Ovary (tissue), 3 donors: ENCODE data around the gene DNAI2.

Experiments used
- POLR2A ChIP-seq: fragments of 450-650 bp; IDR thresholded peaks from one replicate; pipeline ENCODE4 v1.6.1; 2017; ENCODE audit warnings: antibody characterized with exemption, mild to moderate bottlenecking, moderate library complexity
- TF ChIP-seq, protein P1 (sequence below), 3 donors: fragments of 450-650 bp in 2 of 3; fragments of 200-600 bp in 1 of 3; IDR thresholded peaks; one replicate each; pipeline versions ENCODE4 v1.5.1 to v1.8.0; 2016 to 2022; ENCODE audit warnings: antibody characterized with exemption in 3 of 3, mild to moderate bottlenecking in 1 of 3
- donor health status: DM: no; HTN: no; CAD: no.

DNA sequence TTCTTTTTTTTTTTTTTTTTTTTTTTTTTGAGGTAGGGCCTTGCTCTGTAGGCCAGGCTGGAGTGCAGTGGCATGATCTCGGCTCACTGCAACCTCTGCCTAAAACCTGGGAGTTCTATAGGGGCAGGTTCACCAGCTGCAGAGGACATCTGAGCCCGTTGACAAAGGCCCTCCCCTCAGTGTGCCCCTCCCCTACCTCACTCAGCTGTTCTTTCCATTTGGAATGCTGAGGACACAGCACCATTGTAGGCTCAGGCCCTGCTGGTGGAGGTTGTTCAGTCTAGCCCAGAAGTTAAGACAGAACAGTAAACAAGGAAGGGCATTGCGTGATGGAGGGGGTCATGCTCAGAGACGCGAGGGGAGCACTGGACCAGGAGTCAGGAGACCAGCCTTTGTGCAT lies 30.1 kb downstream of the DNAI2 start:
- TF ChIP-seq, protein P1, sequence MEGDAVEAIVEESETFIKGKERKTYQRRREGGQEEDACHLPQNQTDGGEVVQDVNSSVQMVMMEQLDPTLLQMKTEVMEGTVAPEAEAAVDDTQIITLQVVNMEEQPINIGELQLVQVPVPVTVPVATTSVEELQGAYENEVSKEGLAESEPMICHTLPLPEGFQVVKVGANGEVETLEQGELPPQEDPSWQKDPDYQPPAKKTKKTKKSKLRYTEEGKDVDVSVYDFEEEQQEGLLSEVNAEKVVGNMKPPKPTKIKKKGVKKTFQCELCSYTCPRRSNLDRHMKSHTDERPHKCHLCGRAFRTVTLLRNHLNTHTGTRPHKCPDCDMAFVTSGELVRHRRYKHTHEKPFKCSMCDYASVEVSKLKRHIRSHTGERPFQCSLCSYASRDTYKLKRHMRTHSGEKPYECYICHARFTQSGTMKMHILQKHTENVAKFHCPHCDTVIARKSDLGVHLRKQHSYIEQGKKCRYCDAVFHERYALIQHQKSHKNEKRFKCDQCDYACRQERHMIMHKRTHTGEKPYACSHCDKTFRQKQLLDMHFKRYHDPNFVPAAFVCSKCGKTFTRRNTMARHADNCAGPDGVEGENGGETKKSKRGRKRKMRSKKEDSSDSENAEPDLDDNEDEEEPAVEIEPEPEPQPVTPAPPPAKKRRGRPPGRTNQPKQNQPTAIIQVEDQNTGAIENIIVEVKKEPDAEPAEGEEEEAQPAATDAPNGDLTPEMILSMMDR (IDR thresholded peaks at IDR 0.05) = no peak
- no peak for TF ChIP-seq POLR2A
